HepG2 (cell line): Measurements from ENCODE around the gene VRK3.

Experiments used
- CTCF ChIP-seq: sonication (generic); formaldehyde crosslinking; IDR thresholded peaks from 2 replicates; pipeline ENCODE4 v1.5.0; 2020; ENCODE audit warnings: mild to moderate bottlenecking, missing genetic modification reagents, moderate library complexity
- NCOA1 ChIP-seq: sonication (generic); formaldehyde crosslinking; IDR thresholded peaks from 2 replicates; pipeline ENCODE4 v1.9.0; 2021; ENCODE audit warnings: missing genetic modification reagents
- PBX3 ChIP-seq: sonication (generic); formaldehyde crosslinking; IDR thresholded peaks from 2 replicates; pipeline ENCODE4 v1.8.1; 2023; ENCODE audit warnings: missing genetic modification reagents, inconsistent platforms, borderline replicate concordance
- ZNF343 ChIP-seq: sonication (generic); formaldehyde crosslinking; IDR thresholded peaks from 2 replicates; pipeline ENCODE4 v1.4.0; 2020; ENCODE audit warnings: mild to moderate bottlenecking, missing genetic modification reagents
- ZNF382 ChIP-seq: sonication (generic); formaldehyde crosslinking; IDR thresholded peaks from 2 replicates; pipeline ENCODE4 v1.5.0; 2020; ENCODE audit warnings: missing genetic modification reagents, mild to moderate bottlenecking, borderline replicate concordance

GRCh38 chr19:50053119-50053518 is 27.9 kb upstream of the VRK3 start:
- TF ChIP-seq ZNF382 (CRISPR knock-in tag): no peak
- no peak for TF ChIP-seq NCOA1 (CRISPR knock-in tag)
- TF ChIP-seq CTCF (CRISPR knock-in tag): no peak
- TF ChIP-seq PBX3 (CRISPR knock-in tag): no peak
- TF ChIP-seq ZNF343 (CRISPR knock-in tag): no peak
